ENCODE measurements around the gene HPSE. TPM values are rescaled to one million over a fixed set of nuclear protein-coding genes. Genes with fewer than 3 reads are reported as not detected.
"Not testable (repeated sequence)": the region's sequence is repeated elsewhere in the genome, so short reads cannot be mapped to it uniquely, and the experiment has no call there.

Gene HPSE
- total and polyA plus RNA-seq, 2 experiments from 2014 or later = 0.06 TPM; not detected in 1

DNA sequence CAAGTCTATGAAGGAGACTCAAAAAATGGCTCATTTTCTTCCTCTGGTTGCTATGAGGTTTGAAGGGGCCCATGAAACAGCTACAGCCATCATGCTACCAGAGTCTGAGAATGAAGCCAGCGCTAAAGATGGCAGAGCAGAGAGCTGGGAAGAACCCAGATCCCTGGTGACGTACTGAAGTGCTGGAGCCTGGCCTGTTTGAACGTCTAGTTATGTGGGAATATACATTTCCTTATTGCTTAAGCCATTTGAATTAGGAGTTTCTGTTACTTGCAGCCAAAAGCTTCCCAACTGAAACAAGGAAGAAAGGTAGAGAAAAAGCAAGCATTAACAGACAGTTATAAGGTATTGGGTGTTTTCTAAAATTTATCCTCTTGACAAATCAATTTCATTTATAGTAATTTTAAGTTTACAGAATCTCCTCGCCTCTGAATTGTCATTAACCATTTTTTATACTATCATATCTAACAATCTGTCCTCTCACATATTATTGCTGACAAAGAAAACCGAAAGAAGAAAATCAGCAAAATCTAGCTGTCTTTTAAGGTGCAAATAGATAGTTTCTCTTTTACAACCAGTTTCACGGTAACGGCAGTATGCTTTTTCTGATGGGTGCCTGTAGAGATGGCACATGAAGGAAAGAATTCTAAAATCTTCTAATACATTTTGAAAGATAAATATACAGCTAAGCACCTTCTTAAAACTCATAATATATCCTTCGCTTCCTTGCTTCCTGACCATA is 41.2 kb downstream of the HPSE start:
- H3K4me1 ChIP-seq (ENCODE audit: low read depth) = no peaks in the 10 kb centered on the region
- TF ChIP-seq, protein P1, sequence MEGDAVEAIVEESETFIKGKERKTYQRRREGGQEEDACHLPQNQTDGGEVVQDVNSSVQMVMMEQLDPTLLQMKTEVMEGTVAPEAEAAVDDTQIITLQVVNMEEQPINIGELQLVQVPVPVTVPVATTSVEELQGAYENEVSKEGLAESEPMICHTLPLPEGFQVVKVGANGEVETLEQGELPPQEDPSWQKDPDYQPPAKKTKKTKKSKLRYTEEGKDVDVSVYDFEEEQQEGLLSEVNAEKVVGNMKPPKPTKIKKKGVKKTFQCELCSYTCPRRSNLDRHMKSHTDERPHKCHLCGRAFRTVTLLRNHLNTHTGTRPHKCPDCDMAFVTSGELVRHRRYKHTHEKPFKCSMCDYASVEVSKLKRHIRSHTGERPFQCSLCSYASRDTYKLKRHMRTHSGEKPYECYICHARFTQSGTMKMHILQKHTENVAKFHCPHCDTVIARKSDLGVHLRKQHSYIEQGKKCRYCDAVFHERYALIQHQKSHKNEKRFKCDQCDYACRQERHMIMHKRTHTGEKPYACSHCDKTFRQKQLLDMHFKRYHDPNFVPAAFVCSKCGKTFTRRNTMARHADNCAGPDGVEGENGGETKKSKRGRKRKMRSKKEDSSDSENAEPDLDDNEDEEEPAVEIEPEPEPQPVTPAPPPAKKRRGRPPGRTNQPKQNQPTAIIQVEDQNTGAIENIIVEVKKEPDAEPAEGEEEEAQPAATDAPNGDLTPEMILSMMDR (IDR thresholded peaks at IDR 0.05; ENCODE audit: low read depth, low read length) = no peak
- H3K36me3 ChIP-seq = no peaks in the 10 kb centered on the region
- no peaks in the 10 kb centered on the region for H3K9me3 ChIP-seq (ENCODE audit: low read depth)
- no peak for DNase-seq (ENCODE audit: low read depth in 1 of 2, low spot score in 1 of 2)
- H3K27ac ChIP-seq = no peak overlapping the region
- H3K27me3 ChIP-seq = no peaks in the 10 kb centered on the region
- no peak overlapping the region for H3K4me3 ChIP-seq

DNA sequence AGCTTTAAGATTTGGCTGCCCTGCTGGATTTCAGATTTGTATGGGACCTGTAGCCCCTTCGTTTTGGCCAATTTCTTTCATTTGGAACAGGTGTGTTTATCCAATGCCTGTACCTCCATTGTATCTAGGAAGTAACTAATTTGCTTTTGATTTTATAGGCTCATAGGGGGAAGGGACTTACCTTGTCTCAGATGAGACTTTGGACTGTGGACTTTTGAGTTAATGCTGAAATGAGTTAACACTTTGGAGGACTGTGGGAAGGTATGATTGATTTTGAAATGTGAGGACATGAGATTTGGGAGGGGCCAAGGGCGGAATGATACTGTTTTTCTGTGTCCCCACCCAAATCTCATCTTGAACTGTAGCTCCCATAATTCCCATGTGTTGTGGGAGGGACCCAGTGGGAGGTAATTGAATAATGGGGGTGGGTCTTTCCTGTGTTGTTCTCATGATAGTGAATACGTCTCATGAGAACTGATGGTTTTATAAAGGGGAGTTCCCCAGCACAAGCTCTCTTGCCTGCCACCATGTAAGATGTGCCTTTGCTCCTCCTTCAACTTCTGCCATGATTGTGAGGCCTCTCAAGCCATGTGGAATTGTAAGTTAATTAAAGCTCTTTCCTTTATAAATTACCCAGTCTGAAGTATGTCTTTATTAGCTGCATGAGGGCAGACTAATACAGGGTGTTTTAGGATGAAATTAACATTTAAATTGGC is 44.4 kb downstream of the HPSE start:
- not testable (repeated sequence) for DNase-seq (ENCODE audit: low read depth in 1 of 2, low spot score in 1 of 2); H3K27ac ChIP-seq; H3K4me3 ChIP-seq; H3K27me3 ChIP-seq; H3K36me3 ChIP-seq; H3K9me3 ChIP-seq (ENCODE audit: low read depth); H3K4me1 ChIP-seq (ENCODE audit: low read depth)

DNA sequence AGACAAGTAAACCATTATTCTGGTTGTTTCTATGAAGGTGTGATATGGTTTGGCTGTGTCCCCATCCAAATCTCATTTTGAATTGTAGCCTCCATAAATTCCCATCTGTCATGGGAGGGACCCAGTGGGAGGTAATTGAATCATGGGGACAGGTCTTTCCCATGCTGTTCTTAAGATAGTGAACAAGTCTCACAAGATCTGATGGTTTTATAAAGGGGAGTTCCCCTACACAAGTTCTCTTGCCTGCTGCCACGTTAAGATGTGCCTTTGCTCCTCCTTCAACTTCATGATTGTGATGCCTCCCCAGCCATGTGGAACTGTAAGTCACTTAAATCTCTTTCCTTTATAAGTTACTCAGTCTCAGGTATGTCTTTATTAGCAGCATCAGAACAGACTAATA is 46.3 kb downstream of the HPSE start:
- not testable (repeated sequence) for DNase-seq (ENCODE audit: low read depth in 1 of 2, low spot score in 1 of 2); H3K4me3 ChIP-seq; H3K4me1 ChIP-seq (ENCODE audit: low read depth); H3K27ac ChIP-seq; H3K9me3 ChIP-seq (ENCODE audit: low read depth); H3K36me3 ChIP-seq; H3K27me3 ChIP-seq

DNA sequence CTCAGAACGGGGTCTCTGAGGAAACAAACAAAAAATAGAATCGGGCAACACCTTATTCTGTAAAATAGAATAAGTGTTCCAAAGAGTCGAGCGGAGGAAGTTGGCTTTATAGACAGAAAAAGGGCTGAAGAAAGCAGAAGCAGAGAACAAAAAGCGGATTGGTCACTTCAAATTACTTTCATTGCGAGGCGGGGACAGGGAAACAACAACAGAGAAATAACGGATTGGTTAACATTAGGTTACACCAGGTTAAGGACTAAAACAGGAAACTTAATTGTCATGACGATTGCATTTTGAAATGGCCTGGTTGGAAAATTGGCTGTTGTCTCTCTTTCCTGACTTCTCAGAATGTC is 49.6 kb downstream of the HPSE start:
- TF ChIP-seq, protein P1 (IDR thresholded peaks at IDR 0.05; ENCODE audit: low read depth, low read length) = no peak
- Histone ChIP-seq H3K4me3 (peak overlapping the region; percentile 50), H3K9me3 (ENCODE audit: low read depth) (no peaks in the 10 kb centered on the region), H3K27me3 (no peaks in the 10 kb centered on the region), H3K4me1 (ENCODE audit: low read depth) (no peaks in the 10 kb centered on the region), H3K36me3 (no peaks in the 10 kb centered on the region), H3K27ac (peak overlapping the region; percentile 92)
- DNase-seq (ENCODE audit: low read depth in 1 of 2, low spot score in 1 of 2) = peak; percentile 7 to 73

DNA sequence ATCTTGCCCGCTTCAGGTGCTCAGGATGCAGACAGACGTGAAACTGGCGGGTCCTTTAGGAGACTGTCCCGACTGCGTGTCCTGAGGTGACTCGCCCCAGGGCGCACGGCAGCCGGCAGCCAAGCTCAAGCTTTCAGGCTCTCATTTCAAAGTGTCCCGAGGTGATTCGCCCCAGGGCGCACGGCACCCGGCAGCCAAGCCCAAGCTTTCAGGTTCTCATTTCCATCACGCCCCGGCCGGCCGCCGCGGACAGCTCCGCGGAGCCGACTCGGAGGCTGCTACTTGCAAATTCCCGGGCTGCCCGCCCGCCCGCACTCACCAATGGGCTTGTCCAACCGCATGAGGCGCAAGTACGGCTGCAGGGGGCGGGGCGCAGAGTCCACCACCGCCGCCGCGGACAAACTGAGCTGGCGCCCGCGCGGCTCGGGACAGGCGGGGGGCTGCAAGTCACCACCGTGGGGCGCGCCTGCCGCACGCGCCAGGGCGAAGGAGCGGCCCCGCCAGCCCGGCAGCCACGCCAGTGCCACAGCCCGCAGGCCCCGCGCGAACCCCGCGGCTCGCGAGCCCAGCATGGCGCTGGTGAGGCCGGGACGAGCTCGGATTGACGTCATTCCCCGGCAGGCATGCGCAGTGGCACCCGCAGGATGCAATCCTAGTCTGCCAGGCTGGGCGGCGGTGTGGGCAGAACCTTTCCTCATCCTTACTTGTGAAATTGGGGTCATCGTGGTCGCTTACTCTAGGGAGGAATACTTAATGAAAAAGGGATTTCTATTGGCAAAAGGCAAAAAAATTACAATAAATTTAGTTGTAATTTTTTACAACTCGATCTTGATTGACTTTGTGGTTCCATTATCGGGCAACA is 50.2 kb downstream of the HPSE start, which contains the start of gene COQ2:
Gene COQ2, minus strand, starts transcription at position 606 of the 862 bp plus-strand sequence. Its CDS starts 34 bp downstream, at position 572.
- Histone ChIP-seq H3K27me3 (no peaks in the 10 kb centered on the region), H3K4me1 (ENCODE audit: low read depth) (no peaks in the 10 kb centered on the region), H3K27ac (peak within 1 kb of the TSS; percentile 92), H3K4me3 (peak within 1 kb of the TSS; percentile 50), H3K36me3 (no peaks in the 10 kb centered on the region), H3K9me3 (ENCODE audit: low read depth) (no peaks in the 10 kb centered on the region)
- TF ChIP-seq, protein P1 (IDR thresholded peaks at IDR 0.05; ENCODE audit: low read depth, low read length) = peak; percentile 4
- DNase-seq (ENCODE audit: low read depth in 1 of 2, low spot score in 1 of 2) = peak; percentile 95 to 98

DNA sequence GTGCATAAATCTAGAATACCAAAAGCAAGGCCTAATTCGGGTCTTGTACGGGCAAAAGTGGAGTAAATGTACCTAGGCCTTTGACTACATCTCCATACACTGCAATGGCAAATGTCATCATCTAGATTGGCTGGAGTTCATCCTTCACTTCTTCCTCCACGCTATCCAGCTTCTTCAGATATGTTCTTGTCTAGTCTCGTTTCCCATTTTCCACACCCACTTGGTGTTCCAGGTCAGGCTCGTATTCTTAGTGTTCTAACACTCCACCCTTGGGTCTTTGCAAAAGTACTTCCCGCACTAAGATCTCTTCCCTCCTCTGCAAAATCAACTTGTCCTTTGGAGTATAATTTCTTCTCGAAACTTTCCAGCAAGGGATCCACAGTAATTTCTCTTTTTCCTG is 51.5 kb downstream of the HPSE start:
- Histone ChIP-seq H3K27ac (no peak overlapping the region), H3K4me1 (ENCODE audit: low read depth) (no peaks in the 10 kb centered on the region), H3K9me3 (ENCODE audit: low read depth) (no peaks in the 10 kb centered on the region), H3K4me3 (no peak overlapping the region), H3K36me3 (no peaks in the 10 kb centered on the region), H3K27me3 (no peaks in the 10 kb centered on the region)
- TF ChIP-seq, protein P1 (IDR thresholded peaks at IDR 0.05; ENCODE audit: low read depth, low read length) = no peak
- no peak for DNase-seq (ENCODE audit: low read depth in 1 of 2, low spot score in 1 of 2)

Measured in cardiac muscle cell (in vitro differentiated cells and primary cell).